Cardiac fibroblast (primary cell): ENCODE measurements around the gene ZCCHC7.
"Not testable (repeated sequence)": the region's sequence is repeated elsewhere in the genome, so short reads cannot be mapped to it uniquely, and the experiment has no call there.

ENCODE experiments used
- DNase-seq, 2 donors: peaks; one replicate each; pipeline versions ENCODE4 v3.0.0 to v3.0.0-alpha.2; 2010; ENCODE audit warnings: low read depth in 2 of 2
- H3K4me3 ChIP-seq, 2 donors: replicated peaks in 1 of 2; 1 replicate in 1 of 2; 2 replicates in 1 of 2; pipeline ENCODE4 v1.5.1; 2011; ENCODE audit warnings: low read depth in 2 of 2, low read length in 2 of 2, mild to moderate bottlenecking in 2 of 2, moderate library complexity in 1 of 2
- TF ChIP-seq, protein P1 (sequence below): IDR thresholded peaks from one replicate; pipeline ENCODE4 v1.5.1; 2011; ENCODE audit warnings: low read depth, mild to moderate bottlenecking, low read length, inconsistent platforms

The ZCCHC7 gene

GRCh38 chr9:37157726-37158377, 37.5 kb downstream of the ZCCHC7 start:
- no peak for DNase-seq
- H3K4me3 ChIP-seq = no peak overlapping the region
- TF ChIP-seq, protein P1, sequence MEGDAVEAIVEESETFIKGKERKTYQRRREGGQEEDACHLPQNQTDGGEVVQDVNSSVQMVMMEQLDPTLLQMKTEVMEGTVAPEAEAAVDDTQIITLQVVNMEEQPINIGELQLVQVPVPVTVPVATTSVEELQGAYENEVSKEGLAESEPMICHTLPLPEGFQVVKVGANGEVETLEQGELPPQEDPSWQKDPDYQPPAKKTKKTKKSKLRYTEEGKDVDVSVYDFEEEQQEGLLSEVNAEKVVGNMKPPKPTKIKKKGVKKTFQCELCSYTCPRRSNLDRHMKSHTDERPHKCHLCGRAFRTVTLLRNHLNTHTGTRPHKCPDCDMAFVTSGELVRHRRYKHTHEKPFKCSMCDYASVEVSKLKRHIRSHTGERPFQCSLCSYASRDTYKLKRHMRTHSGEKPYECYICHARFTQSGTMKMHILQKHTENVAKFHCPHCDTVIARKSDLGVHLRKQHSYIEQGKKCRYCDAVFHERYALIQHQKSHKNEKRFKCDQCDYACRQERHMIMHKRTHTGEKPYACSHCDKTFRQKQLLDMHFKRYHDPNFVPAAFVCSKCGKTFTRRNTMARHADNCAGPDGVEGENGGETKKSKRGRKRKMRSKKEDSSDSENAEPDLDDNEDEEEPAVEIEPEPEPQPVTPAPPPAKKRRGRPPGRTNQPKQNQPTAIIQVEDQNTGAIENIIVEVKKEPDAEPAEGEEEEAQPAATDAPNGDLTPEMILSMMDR = no peak

- TF ChIP-seq, protein P1 = no peak
- no peak overlapping the region for H3K4me3 ChIP-seq
- DNase-seq = no peak
Observed at GRCh38 chr9:37163299-37163698, 42.9 kb downstream of the ZCCHC7 start.

GRCh38 chr9:37164335-37164734, 44.0 kb downstream of the ZCCHC7 start:
- H3K4me3 ChIP-seq = not testable (repeated sequence)

DNA sequence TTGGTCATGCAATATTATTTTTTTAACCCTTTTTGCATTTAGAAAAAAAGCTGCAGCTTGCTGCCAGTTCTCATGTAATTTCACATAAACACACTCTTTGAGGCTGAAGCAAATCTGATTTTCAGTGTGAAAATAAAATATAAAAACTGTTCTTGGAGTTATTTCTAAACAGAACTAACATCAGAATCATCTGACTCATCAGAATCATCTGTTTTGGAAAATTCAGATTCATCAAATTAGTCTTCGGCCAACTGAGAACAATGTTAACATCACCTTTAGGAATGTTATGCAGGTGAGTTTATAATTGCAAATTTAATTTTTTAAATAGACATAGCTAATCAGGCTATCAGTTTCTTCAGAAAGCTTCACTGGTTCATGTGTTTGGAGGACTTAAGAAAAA, 45.3 kb downstream of the ZCCHC7 start:
- DNase-seq = no peak
- TF ChIP-seq, protein P1 = no peak
- H3K4me3 ChIP-seq = no peak overlapping the region

More at GRCh38 chr9:37164335-37164734, 44.0 kb downstream of the ZCCHC7 start:
- DNase-seq = not testable (repeated sequence)

DNA sequence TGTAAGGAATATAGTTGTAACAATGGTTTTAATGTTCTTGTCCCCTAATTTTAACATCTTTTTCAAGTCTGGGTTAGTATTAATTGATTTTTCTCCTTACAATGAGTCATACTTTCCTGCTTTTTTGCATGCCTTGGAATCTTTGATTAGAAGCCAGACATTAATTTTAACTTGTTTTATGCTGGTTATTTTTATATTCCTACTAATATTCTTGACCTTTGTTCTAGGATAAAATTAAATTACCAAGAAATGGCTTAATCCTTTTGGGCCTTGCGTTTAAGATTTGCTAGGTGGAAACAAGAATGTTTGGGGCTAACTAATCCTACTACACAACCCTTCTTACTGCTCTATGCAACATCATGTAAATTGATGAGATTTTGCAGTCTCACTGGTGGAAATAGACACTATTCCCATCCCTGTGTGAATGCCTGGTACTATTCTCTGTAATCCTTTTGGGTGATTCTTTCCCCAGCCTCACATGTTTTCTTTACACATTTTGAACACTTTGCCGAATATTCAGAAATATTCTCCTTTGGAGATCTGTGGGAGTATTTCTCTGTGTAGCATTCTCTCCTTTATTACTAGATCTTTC, 47.2 kb downstream of the ZCCHC7 start:
- no peak for DNase-seq
- TF ChIP-seq, protein P1 = no peak
- H3K4me3 ChIP-seq = no peak overlapping the region

- H3K4me3 ChIP-seq = no peak overlapping the region
- peak in 1 of 2 donors; percentile 14 for DNase-seq
- TF ChIP-seq, protein P1 = no peak
Observed at GRCh38 chr9:37172557-37172956, 52.2 kb downstream of the ZCCHC7 start.

DNA sequence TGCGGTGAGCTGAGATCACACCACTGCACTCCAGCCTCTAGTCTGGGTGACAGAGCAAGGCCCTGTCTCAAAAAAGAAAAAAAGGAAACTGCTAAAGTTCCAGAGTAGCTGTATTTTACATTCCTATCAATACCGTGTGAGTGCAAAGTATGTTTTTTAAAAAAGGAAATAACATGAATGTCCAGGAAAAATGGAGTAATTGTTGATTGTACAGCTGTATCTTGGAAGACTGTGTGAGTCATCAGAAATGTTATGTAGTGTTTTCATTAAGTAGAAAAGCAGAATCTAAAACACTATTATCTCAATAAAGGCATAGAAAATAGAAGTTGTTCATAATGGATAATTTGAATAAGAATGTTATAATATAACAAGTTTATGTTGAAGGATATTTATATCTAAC, 53.9 kb downstream of the ZCCHC7 start:
- no peak overlapping the region for H3K4me3 ChIP-seq
- TF ChIP-seq, protein P1 = no peak
- peak; percentile 60 to 63 for DNase-seq
